ENCODE results near the gene OSGIN1.

GRCh38 chr16:83908798-83909197 is 44.2 kb upstream of the OSGIN1 start:
- TF ChIP-seq TARDBP (IDR thresholded peaks at IDR 0.05) (no peak), FOXM1 (IDR thresholded peaks at IDR 0.05; ENCODE audit: borderline replicate concordance) (no peak), SP1 (IDR thresholded peaks at IDR 0.05) (no peak), ELF4 (IDR thresholded peaks at IDR 0.05) (no peak), FOXK2 (IDR thresholded peaks at IDR 0.05) (no peak), HDGF (IDR thresholded peaks at IDR 0.05; ENCODE audit: borderline replicate concordance) (no peak), BHLHE40 (IDR thresholded peaks at IDR 0.05; ENCODE audit: borderline replicate concordance) (no peak), LEF1 (IDR thresholded peaks at IDR 0.05; ENCODE audit: borderline replicate concordance) (no peak), ARNT (IDR thresholded peaks at IDR 0.05) (no peak), NFRKB (IDR thresholded peaks at IDR 0.05) (no peak), FOXA1 (IDR thresholded peaks at IDR 0.05) (no peak), ZNF384 (IDR thresholded peaks at IDR 0.05) (no peak), SUZ12 (IDR thresholded peaks at IDR 0.05) (no peak)
- TF ChIP-seq, protein P1, sequence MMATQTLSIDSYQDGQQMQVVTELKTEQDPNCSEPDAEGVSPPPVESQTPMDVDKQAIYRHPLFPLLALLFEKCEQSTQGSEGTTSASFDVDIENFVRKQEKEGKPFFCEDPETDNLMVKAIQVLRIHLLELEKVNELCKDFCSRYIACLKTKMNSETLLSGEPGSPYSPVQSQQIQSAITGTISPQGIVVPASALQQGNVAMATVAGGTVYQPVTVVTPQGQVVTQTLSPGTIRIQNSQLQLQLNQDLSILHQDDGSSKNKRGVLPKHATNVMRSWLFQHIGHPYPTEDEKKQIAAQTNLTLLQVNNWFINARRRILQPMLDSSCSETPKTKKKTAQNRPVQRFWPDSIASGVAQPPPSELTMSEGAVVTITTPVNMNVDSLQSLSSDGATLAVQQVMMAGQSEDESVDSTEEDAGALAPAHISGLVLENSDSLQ (IDR thresholded peaks at IDR 0.05), result no peak
